T47D (cell line): ENCODE measurements around the gene FOXL2NB.
A peak's percentile ranks its signal among the peaks of the same experiment; 100 is the strongest.

ENCODE experiments used
- DNase-seq, 2 experiments: peaks; one replicate each; pipeline versions ENCODE4 v3.0.0 to v3.0.0-alpha.2; 2011 to 2012; ENCODE audit warnings: low read depth in 1 of 2, low spot score in 1 of 2
- JUND ChIP-seq: IDR thresholded peaks from 2 replicates; pipeline ENCODE4 v1.6.1; 2012; ENCODE audit warnings: low read depth
- in situ Hi-C: cut with HindIII; loops from 2 replicates; pipeline ENCODE4 v1.10.0; 2016; ENCODE audit warnings: low sequenced_read_pairs, low pct_unique_long_range_greater_than_20kb

The FOXL2NB gene

GRCh38 chr3:138946663-138947494, at the start of gene FOXL2NB, which contains the start of gene FOXL2:
Gene FOXL2NB (plus strand): TSS chr3:138947217. CDS start chr3:138947365, 148 bp downstream.
Gene FOXL2 (minus strand): TSS chr3:138947137. CDS start chr3:138946722, 415 bp downstream.
- DNase-seq: no peak
- in situ Hi-C loops: no loop called here
- no peak for TF ChIP-seq JUND

GRCh38 chr3:138898301-138898700, 48.7 kb upstream of the FOXL2NB start:
- no peak for TF ChIP-seq JUND
- in situ Hi-C loops: no loop called here
- peak in 1 of 2 experiments; percentile 31 for DNase-seq

GRCh38 chr3:138898708-138899107, 48.3 kb upstream of the FOXL2NB start:
- DNase-seq: no peak
- TF ChIP-seq JUND: no peak
- in situ Hi-C loops: no loop called here

- no peak for TF ChIP-seq JUND
- in situ Hi-C loops: no loop called here
- DNase-seq: no peak
Observed at GRCh38 chr3:138899351-138899991, 47.5 kb upstream of the FOXL2NB start.

- in situ Hi-C loops: no loop called here
- no peak for DNase-seq
- TF ChIP-seq JUND: no peak
Observed at GRCh38 chr3:138901567-138901966, 45.5 kb upstream of the FOXL2NB start.

GRCh38 chr3:138902171-138902570, 44.8 kb upstream of the FOXL2NB start:
- no peak for TF ChIP-seq JUND
- DNase-seq: no peak
- in situ Hi-C loops: no loop called here

- no peak for DNase-seq
- no peak for TF ChIP-seq JUND
- in situ Hi-C loops: no loop called here
Observed at GRCh38 chr3:138907539-138907938, 39.5 kb upstream of the FOXL2NB start.

- DNase-seq: no peak
- TF ChIP-seq JUND: no peak
- in situ Hi-C loops: no loop called here
Observed at GRCh38 chr3:138908846-138909245, 38.2 kb upstream of the FOXL2NB start.

- in situ Hi-C loops: no loop called here
- no peak for TF ChIP-seq JUND
- peak in 1 of 2 experiments; percentile 75 for DNase-seq
Observed at GRCh38 chr3:138909904-138910303, 37.1 kb upstream of the FOXL2NB start.

GRCh38 chr3:138911621-138912020, 35.4 kb upstream of the FOXL2NB start:
- in situ Hi-C loops: no loop called here
- DNase-seq: no peak
- no peak for TF ChIP-seq JUND

GRCh38 chr3:138912237-138912636, 34.8 kb upstream of the FOXL2NB start:
- DNase-seq: peak; percentile 86 to 90
- in situ Hi-C loops: no loop called here
- TF ChIP-seq JUND: peak; percentile 42; the same call in 1 of the 2 replicates

GRCh38 chr3:138913766-138914165, 33.3 kb upstream of the FOXL2NB start:
- no peak for TF ChIP-seq JUND
- no peak for DNase-seq
- in situ Hi-C loops: no loop called here

GRCh38 chr3:138914870-138915502, 32.0 kb upstream of the FOXL2NB start:
- DNase-seq: peak in 1 of 2 experiments; percentile 72
- no peak for TF ChIP-seq JUND
- in situ Hi-C loops: no loop called here
